ENCODE results near the gene MRPS2. TPM values are rescaled to one million over a fixed set of nuclear protein-coding genes. Genes with fewer than 3 reads are reported as not detected.
"Not testable (repeated sequence)": the region's sequence is repeated elsewhere in the genome, so short reads cannot be mapped to it uniquely, and the experiment has no call there.

Gene MRPS2
- polyA plus RNA-seq, 1 donor (not counting 4 experiments of a cell fraction or from before 2014, with no cell fraction given) = 44.7 TPM

GRCh38 chr9:135535631-135536030, 35.1 kb downstream of the MRPS2 start:
- H3K9me1 ChIP-seq (ENCODE audit: control insufficient read depth, extremely low read depth, insufficient read depth, low read length); H3K4me2 ChIP-seq (ENCODE audit: control insufficient read depth, extremely low read depth, insufficient read depth, low read depth, low read length); DNase-seq (ENCODE audit: low read depth, low spot score); H3K36me3 ChIP-seq (ENCODE audit: control insufficient read depth in 2 of 2, extremely low read depth in 1 of 2, insufficient read depth in 2 of 2, low read length in 2 of 2); H3K79me2 ChIP-seq (ENCODE audit: control insufficient read depth, insufficient read depth, low read length); H3K9ac ChIP-seq (ENCODE audit: control insufficient read depth, extremely low read depth, insufficient read depth, low read length); dilution Hi-C loops (cut with MboI; ENCODE audit: extremely low pct_ligation_motif_present, low sequenced_read_pairs); H4K20me1 ChIP-seq (ENCODE audit: control insufficient read depth, extremely low read depth, insufficient read depth, low read length); H3K27ac ChIP-seq (ENCODE audit: control insufficient read depth, insufficient read depth, low read length); H3K4me1 ChIP-seq (ENCODE audit: control insufficient read depth, extremely low read depth, insufficient read depth, low read length); H3K9me3 ChIP-seq (ENCODE audit: control insufficient read depth, low read depth, low read length); H3K4me3 ChIP-seq (ENCODE audit: control insufficient read depth in 2 of 3, extremely low read depth in 1 of 3, insufficient read depth in 2 of 3, low read depth in 1 of 3, low read length in 3 of 3); H2AFZ ChIP-seq (ENCODE audit: control insufficient read depth, low read length); FAIRE-seq: not testable (repeated sequence)
- H3K27me3 ChIP-seq (ENCODE audit: control insufficient read depth, extremely low read depth, insufficient read depth, low read length) = peaks cover 14% of the 10 kb centered on the region

DNA sequence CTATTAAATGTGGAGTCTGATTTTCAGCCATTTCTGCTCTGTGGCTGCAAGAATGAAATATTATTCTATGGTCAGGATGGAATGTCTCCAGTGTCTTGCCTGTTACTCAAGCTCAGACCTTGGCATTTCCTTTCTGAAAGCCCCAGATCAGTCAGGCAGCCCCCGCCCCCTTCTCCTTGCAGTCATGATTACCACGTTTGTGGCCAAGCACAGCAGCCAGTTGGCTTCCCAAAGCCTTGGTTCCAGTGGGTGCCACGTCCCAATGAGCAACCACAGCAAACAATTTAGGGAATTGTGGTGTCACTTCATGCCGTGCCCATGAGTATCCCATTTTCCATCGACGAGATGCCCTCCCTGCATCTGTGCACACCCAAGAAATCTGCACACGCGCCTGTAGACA, 35.7 kb downstream of the MRPS2 start:
- Histone ChIP-seq H3K9ac (ENCODE audit: control insufficient read depth, extremely low read depth, insufficient read depth, low read length) (no peak overlapping the region), H3K36me3 (ENCODE audit: control insufficient read depth in 2 of 2, extremely low read depth in 1 of 2, insufficient read depth in 2 of 2, low read length in 2 of 2) (no peaks in the 10 kb centered on the region), H3K27ac (ENCODE audit: control insufficient read depth, insufficient read depth, low read length) (no peak overlapping the region), H2AFZ (ENCODE audit: control insufficient read depth, low read length) (no peak overlapping the region), H3K9me3 (ENCODE audit: control insufficient read depth, low read depth, low read length) (no peaks in the 10 kb centered on the region), H4K20me1 (ENCODE audit: control insufficient read depth, extremely low read depth, insufficient read depth, low read length) (no peaks in the 10 kb centered on the region), H3K9me1 (ENCODE audit: control insufficient read depth, extremely low read depth, insufficient read depth, low read length) (no peaks in the 10 kb centered on the region), H3K4me1 (ENCODE audit: control insufficient read depth, extremely low read depth, insufficient read depth, low read length) (no peaks in the 10 kb centered on the region), H3K79me2 (ENCODE audit: control insufficient read depth, insufficient read depth, low read length) (no peaks in the 10 kb centered on the region), H3K27me3 (ENCODE audit: control insufficient read depth, extremely low read depth, insufficient read depth, low read length) (peaks cover 14% of the 10 kb centered on the region), H3K4me3 (ENCODE audit: control insufficient read depth in 2 of 3, extremely low read depth in 1 of 3, insufficient read depth in 2 of 3, low read depth in 1 of 3, low read length in 3 of 3) (no peak overlapping the region), H3K4me2 (ENCODE audit: control insufficient read depth, extremely low read depth, insufficient read depth, low read depth, low read length) (no peak overlapping the region)
- FAIRE-seq (no peak), DNase-seq (ENCODE audit: low read depth, low spot score) (no peak)
- dilution Hi-C loops (cut with MboI; ENCODE audit: extremely low pct_ligation_motif_present, low sequenced_read_pairs) = no loop called here
- no peak for TF ChIP-seq EZH2 (IDR thresholded peaks at IDR 0.05; ENCODE audit: low read length)
- TF ChIP-seq, protein P1, sequence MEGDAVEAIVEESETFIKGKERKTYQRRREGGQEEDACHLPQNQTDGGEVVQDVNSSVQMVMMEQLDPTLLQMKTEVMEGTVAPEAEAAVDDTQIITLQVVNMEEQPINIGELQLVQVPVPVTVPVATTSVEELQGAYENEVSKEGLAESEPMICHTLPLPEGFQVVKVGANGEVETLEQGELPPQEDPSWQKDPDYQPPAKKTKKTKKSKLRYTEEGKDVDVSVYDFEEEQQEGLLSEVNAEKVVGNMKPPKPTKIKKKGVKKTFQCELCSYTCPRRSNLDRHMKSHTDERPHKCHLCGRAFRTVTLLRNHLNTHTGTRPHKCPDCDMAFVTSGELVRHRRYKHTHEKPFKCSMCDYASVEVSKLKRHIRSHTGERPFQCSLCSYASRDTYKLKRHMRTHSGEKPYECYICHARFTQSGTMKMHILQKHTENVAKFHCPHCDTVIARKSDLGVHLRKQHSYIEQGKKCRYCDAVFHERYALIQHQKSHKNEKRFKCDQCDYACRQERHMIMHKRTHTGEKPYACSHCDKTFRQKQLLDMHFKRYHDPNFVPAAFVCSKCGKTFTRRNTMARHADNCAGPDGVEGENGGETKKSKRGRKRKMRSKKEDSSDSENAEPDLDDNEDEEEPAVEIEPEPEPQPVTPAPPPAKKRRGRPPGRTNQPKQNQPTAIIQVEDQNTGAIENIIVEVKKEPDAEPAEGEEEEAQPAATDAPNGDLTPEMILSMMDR (optimal IDR thresholded peaks at IDR 0.05 in 1 of 3, IDR thresholded peaks at IDR 0.05 in 1 of 3, conservative IDR thresholded peaks at IDR 0.05 in 1 of 3; ENCODE audit: extremely low read depth in 1 of 3, insufficient read depth in 2 of 3, low read length in 3 of 3) = no peak

GRCh38 chr9:135543262-135543894, 42.9 kb downstream of the MRPS2 start:
- H3K27ac ChIP-seq (ENCODE audit: control insufficient read depth, insufficient read depth, low read length); dilution Hi-C loops (cut with MboI; ENCODE audit: extremely low pct_ligation_motif_present, low sequenced_read_pairs); FAIRE-seq; H3K4me3 ChIP-seq (ENCODE audit: control insufficient read depth in 2 of 3, extremely low read depth in 1 of 3, insufficient read depth in 2 of 3, low read depth in 1 of 3, low read length in 3 of 3); H4K20me1 ChIP-seq (ENCODE audit: control insufficient read depth, extremely low read depth, insufficient read depth, low read length); H3K4me2 ChIP-seq (ENCODE audit: control insufficient read depth, extremely low read depth, insufficient read depth, low read depth, low read length); DNase-seq (ENCODE audit: low read depth, low spot score); H3K9ac ChIP-seq (ENCODE audit: control insufficient read depth, extremely low read depth, insufficient read depth, low read length); H2AFZ ChIP-seq (ENCODE audit: control insufficient read depth, low read length); H3K4me1 ChIP-seq (ENCODE audit: control insufficient read depth, extremely low read depth, insufficient read depth, low read length); H3K9me1 ChIP-seq (ENCODE audit: control insufficient read depth, extremely low read depth, insufficient read depth, low read length); H3K79me2 ChIP-seq (ENCODE audit: control insufficient read depth, insufficient read depth, low read length); H3K27me3 ChIP-seq (ENCODE audit: control insufficient read depth, extremely low read depth, insufficient read depth, low read length); H3K9me3 ChIP-seq (ENCODE audit: control insufficient read depth, low read depth, low read length); H3K36me3 ChIP-seq (ENCODE audit: control insufficient read depth in 2 of 2, extremely low read depth in 1 of 2, insufficient read depth in 2 of 2, low read length in 2 of 2): not testable (repeated sequence)

All from keratinocyte (primary cell).